Measurements from ENCODE around the gene CCDC92B.
"Not testable (repeated sequence)": the region's sequence is repeated elsewhere in the genome, so short reads cannot be mapped to it uniquely, and the experiment has no call there.

The CCDC92B gene

DNA sequence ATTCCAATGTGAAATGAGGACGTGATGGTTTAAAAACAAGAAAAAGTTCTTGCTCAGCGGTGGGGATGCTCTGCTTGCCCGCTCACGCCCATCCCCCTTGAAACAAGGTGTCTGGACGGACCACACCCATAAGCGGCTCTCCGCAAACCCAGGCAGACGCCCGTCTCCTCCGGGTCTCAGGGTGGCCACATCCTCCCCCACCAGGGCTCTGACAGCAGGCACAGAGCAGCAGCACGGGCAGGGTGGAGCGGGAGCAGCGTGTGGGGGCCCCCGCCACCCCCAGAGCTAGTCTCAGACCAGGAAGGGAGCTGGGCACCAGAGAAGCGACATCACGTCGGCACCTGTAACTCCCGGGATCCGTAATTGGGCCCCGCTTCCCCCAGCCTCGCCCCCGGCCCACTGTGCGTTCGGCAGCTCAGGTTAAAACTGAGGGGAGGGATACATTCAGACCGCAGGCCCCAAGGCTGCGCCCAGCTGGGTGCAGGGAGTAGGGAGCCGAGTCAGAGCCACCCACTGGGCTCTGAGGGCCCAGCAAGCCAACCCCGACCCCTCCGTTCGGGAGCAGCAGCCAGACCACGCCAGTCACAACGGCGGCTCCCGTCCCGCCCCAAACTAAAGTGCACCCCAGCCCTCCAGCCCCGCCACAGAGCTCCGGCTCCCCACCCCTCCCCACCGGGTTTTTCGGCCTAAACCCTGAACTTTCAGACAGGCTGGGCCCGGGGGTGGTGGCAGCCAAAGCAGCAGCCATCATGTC, 59.9 kb downstream of the CCDC92B start:
- no peak for DNase-seq (ENCODE audit: low spot score)

DNA sequence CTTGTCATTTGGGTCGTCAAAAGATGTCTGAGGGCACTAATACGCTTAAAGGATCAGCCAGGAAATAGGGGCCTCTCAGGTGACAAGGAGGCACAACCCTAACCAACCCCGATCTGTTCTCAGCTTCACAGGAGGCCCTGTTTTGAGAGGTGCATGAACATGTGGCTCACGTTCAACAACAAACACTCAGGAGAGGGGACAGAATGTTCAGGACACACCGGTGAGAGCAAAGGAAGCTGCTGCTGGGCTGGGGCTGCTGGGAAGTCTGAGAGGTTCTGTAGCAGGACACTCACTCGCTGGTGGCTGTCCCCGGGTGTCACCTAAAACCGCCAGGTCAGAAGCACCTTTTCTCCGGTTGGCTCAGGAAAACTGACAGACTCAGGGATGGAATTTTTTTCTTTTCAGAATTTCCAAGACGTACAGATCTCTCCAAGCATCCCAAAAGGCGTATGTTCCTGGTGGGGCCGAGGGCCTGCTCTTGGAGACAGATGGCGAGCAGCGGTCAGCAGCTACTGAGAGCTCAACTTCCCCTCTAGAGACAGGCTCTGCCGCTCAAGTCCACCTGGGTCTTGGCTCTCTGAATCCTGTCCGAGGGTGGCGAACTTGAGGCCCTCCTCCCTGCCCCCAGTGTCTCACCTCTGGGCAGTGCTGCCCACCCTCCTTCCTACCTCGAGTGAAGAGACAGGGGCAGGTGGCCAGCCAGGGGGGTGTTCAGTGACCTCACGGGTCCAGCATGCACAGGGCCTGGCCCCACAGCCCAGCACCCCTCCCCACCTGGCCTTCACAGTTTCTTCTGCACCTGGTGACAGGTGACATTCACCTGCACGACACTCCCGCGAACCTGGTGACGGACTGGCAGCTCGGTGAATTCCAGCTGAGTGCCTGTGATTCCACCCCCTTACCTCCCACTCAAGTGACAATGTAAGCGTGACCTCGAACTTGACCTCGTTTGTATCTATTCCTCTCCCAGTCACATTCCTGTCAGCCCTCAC, 60.8 kb downstream of the CCDC92B start:
- DNase-seq (ENCODE audit: low spot score), result peak; percentile 17

DNA sequence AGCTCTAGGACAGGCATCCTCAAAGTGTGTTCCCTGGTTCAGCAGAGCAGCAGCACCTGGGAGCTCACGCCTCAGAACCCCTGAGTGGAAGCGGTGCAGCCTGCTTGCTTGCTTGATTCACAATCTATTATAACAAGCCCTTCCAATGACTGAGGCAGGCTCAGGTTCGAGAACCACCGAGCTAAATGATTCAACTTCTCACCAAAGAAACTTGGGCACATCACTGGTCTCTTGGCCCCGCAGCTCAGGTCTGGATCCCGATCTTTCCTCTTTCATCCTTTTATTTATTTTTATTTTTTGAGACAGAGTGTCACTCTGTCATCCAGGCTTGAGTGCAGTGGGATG, 62.4 kb downstream of the CCDC92B start:
- no peak for DNase-seq (ENCODE audit: low spot score)

DNA sequence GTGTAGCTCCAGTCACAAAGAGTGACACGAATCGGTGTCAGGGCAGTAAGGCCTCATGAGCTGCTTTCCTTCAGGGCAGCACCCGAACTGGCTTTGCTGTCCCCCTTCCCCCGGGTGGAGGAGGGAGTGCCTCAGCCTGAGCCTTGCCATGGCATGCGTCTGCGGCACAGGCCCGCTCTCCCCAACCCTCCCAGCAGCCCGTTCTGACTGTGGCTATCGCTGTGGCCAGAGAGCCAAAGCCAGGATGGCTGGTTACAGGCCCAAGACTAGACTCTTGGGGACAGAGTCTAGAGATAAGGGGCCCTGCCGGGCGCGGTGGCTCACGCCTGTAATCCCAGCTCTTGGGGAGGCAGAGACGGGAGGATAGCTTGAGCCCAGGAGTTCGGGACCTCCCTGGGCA, 63.8 kb downstream of the CCDC92B start:
- no peak for DNase-seq (ENCODE audit: low spot score)

DNA sequence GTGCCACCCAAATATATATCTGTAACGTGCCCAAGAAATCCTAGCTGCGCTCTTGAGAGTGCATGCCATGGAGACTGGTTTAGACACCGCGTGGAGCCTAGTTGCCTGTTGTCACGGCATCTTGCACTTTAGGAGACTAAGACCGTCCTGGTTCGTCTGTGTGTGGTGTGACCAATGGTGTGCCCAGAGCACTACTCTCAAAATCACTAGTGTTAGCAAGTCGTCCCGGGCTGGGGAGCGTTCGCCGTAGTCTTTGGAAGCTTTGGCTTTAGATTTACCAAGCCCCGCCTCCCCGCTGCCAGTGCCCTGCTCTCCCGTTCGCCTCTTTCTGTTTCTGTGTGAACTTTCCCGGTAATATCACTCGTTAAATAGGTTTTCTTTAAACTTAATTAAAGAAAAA, 64.9 kb downstream of the CCDC92B start:
- DNase-seq (ENCODE audit: low spot score), result no peak

DNA sequence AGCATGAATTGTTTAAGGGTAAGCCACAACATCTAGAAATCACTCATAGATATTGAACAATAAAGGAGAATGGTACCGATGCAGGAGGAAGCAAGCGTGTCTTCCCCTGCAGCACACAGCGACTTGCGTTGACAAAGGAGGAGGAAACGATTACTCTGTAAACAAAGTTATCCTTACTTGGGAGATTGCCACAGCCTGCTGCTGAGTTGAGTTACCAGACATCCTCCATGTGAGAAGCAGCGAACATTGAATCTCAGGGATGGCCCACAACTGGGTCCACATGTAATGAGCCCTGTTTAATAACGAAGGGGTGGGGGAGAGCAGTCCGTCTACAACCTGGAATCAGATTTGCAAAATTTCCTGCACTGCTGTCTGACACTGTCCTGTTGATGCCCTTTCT, 65.5 kb downstream of the CCDC92B start:
- DNase-seq (ENCODE audit: low spot score), result no peak

DNA sequence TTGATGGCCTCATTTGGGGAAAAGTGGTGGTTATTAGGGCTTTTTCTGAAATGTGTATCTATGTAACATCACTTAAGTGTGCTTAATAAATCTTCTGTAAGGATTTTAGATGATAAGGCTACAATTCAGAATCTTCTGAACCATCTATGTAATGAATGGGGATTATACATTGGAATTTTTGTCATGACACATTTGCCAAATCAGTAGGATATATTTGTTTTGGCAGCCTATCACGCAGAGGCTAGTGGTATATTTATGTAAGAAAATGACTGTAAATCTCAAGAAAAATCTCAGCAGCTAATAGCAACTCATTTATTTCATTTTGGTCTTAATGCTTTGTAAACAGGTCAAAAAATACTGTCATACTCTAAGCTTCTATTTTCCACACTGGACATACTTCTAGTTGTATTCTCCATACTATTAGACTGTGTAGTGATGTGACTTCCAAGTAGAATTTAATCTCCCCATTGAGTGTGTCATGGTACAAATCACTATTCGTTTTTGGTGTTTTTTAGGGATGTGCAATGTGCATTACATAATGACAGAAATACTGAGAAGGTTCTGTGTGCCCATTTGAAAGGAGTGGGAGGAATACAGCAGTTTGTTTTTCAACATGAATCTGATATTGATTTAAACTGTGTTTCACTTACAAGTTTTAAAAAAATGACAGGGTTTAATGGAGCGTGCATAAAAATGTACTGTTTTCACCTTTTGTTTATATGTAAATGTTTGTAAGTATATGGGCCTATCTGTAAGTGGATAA, 67.1 kb downstream of the CCDC92B start:
- no peak for DNase-seq (ENCODE audit: low spot score)

DNA sequence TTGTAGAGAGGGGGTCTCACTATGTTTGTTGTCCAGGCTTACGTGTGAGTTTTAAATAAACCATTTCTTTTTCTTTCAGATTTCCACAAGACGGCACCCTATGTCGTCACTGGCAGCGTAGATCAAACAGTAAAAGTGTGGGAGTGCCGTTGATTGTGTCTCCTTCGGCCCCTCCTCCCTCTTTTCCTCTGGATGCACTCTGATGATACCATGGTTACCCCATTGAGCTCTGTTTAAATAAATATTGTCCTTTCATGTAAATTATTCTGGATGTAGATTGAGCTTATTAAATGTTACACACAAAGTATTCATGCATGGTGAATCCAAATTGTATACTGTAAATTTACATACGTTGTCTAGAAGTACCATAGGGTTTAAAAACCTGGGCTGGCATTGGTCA, 67.8 kb downstream of the CCDC92B start:
- DNase-seq (ENCODE audit: low spot score), result no peak

DNA sequence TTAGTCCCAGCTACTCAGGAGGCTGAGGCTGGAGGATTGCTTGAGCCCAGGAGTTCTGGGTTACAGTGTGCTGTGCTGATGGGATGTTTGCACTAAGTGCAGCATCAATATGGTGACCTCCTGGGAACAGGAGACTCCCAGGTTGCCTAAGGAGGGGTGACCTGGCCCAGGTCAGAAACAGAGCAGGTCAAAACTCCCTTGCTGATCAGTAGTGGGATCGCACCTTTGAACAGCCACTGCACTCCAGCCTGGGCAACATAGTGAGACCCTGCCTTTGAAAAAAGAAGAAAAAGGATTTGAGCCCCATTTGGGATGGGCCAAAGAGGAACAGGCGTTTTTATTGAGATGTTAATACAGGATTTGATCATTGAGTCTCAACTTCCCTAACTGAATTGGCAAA, 68.5 kb downstream of the CCDC92B start:
- no peak for DNase-seq (ENCODE audit: low spot score)

DNA sequence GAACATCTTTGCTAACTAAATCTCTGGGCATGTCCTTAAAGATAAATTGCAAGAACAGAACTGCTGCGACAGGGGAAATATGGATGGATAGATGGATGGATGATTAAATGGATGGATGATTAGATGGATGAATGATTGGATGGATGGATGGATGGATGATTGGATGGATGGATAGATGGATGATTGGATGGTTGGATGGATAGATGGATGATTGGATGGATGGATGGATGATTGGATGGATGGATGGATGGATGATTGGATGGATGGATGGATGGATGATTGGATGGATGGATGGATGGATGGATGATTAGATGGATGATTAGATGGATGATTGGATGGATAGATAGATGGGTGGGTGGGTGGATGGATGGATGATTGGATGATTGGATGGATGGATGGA, 70.2 kb downstream of the CCDC92B start:
- DNase-seq (ENCODE audit: low spot score), result not testable (repeated sequence)
